ENCODE results near the gene GABBR1. TPM values are rescaled to one million over a fixed set of nuclear protein-coding genes. Genes with fewer than 3 reads are reported as not detected.
"Not testable (repeated sequence)": the region's sequence is repeated elsewhere in the genome, so short reads cannot be mapped to it uniquely, and the experiment has no call there.

Gene GABBR1
- 10 to 100 TPM; 48.4 to 53.0 TPM for total RNA-seq
- long read RNA-seq, donor 1, partial matches to known transcripts: 2 of 12 reads
- long read RNA-seq, donor 1, other reads (novel, unspliced or antisense): 6 of 12 reads
- long read RNA-seq, donor 2, transcript GABBR1-207 (4 exons, 1,252 nt): major isoform, 6 of 25 reads
- long read RNA-seq, donor 2, partial matches to known transcripts: 2 of 25 reads
- long read RNA-seq, donor 2, other reads (novel, unspliced or antisense): 17 of 25 reads

GRCh38 chr6:29632789-29633533, at the start of gene GABBR1:
Gene GABBR1 (minus strand): TSS chr6:29633183. CDS start chr6:29632385, 798 bp downstream.
- intact Hi-C loops (cut with DNase I): no loop called here
- peak; percentile 95 for DNase-seq (ENCODE audit: low spot score)

GRCh38 chr6:29681811-29682210, 48.8 kb upstream of the GABBR1 start:
- intact Hi-C loops (cut with DNase I): no loop called here
- DNase-seq (ENCODE audit: low spot score): no peak

GRCh38 chr6:29680904-29681303, 47.9 kb upstream of the GABBR1 start, which contains the start of gene ZFP57:
Gene ZFP57 (minus strand): TSS chr6:29681152. CDS start chr6:29677003, 4,149 bp downstream.
- DNase-seq (ENCODE audit: low spot score): no peak
- intact Hi-C loops (cut with DNase I): no loop called here

DNA sequence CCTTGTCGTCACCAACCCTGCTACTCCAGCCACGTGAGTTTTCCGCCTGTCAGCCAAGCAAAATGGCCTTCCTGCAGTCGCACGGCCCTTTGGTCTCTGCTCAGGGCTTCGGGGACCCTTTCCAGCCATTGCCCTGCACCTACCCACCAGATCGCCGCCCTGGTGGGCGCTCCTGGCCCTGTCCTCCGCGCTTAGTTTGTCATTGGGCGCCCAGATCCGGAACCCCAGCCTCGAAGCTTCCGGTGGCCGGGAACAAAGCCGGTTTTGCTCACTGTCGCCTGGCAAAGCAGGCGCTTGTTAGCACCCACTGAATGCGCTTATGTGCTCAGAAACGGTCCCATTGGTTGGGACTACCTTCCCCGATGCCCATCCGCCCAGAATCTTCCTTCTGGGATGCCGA, 47.4 kb upstream of the GABBR1 start:
- no peak for DNase-seq (ENCODE audit: low spot score)
- intact Hi-C loops (cut with DNase I): no loop called here

DNA sequence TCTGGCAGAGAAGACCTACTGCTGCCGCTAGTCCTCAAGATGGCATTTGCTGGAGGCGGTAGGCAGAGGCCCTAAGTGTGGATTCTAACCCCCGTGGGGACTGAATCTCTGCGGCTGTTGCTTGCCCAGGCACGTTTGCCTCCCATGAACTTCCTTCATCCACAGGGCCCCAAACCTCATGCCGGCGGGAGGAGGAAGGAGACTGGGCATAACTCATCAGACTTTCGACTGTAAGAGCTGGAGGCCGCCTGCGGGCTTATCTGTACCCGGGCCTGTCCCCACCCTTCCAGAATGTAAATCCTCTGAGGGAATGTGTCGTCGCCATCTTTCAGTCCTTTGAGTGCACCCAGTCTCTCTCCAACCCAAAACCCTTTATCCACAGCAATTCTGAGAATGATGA, 47.0 kb upstream of the GABBR1 start:
- intact Hi-C loops (cut with DNase I): no loop called here
- DNase-seq (ENCODE audit: low spot score): no peak

GRCh38 chr6:29678114-29678513, 45.1 kb upstream of the GABBR1 start:
- intact Hi-C loops (cut with DNase I): no loop called here
- DNase-seq (ENCODE audit: low spot score): no peak

GRCh38 chr6:29676981-29677601, 44.1 kb upstream of the GABBR1 start:
- intact Hi-C loops (cut with DNase I): no loop called here
- no peak for DNase-seq (ENCODE audit: low spot score)

DNA sequence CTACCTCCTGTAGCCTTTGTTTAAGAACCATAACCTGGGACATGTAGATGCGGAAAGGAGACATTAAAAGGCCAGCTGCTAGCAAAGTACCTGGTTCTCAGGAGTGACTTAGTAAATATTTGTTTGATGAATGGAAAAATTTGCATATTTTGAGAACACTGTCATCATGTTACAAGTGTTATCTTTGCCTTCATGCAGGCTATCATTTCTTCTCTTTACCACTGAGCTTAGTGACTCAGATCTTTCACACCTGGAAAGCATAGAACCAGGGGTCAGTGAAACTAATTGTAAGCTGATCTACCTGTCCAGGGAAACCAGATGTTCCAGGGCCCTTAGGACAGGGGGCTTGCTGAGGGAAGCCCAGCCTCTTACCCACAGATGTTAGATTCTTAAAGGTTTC, 42.6 kb upstream of the GABBR1 start:
- intact Hi-C loops (cut with DNase I): no loop called here
- no peak for DNase-seq (ENCODE audit: low spot score)

DNA sequence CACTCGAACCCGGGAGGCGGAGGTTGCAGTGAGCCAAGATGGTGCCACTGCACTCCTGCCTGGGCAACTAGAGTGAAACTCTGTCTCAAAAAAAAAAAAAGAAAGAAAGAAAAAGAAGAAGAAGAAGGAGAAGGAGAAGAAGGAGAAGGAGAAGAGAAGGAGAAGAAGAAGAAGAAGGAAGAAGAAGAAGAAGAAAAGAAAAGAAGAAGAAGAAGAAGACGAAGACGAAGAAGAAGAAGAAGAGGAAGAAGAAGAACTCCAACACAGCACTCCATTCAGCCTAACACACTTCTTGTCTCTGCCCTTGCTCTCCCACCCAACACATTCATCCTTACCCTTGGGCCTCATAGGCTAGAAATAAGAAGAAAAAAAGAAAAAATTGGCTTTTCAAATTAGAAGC, 41.0 kb upstream of the GABBR1 start:
- DNase-seq (ENCODE audit: low spot score): no peak
- intact Hi-C loops (cut with DNase I): no loop called here

DNA sequence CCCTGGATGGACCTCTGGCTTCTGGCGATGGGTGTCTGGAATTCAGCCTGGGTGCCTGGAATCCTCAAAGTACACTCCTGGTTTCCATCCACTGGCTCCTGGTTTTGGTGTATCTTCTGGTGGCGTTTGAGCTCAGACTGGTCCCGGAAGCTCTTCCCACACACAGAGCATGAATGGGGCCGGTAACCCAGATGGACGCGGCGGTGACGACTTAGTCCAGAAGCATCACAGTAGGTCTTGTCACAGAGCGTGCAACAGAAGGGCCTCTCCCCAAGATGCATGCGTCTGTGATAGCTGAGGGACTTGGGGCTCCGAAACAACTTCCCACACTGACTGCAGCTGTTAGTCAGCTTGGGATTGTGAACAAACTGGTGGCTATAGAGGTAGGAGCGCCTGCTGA, 40.2 kb upstream of the GABBR1 start:
- DNase-seq (ENCODE audit: low spot score): no peak
- intact Hi-C loops (cut with DNase I): no loop called here

DNA sequence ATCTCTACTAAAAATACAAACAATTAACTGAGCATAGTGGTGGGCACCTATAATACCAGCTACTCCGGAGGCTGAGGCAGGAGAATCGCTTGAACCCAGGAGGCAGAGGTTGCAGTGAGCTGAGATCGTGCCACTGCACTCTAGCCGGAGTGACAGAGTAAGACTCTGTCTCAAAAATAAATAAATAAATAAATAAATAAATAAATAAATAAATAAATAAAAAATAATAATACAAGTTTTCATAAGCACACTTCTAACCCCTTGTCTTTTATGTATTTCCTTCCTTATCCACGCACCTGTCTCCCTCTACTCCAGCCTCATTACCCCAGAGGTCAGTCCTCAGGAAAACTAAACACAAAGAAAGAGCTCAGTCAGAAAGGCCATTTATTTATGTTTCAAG, 39.1 kb upstream of the GABBR1 start:
- intact Hi-C loops (cut with DNase I); DNase-seq (ENCODE audit: low spot score): not testable (repeated sequence)

- DNase-seq (ENCODE audit: low spot score): no peak
- intact Hi-C loops (cut with DNase I): no loop called here
These were observed 38.0 kb upstream of the GABBR1 start for GRCh38 chr6:29671026-29671425.

GRCh38 chr6:29667158-29667557, 34.2 kb upstream of the GABBR1 start:
- intact Hi-C loops (cut with DNase I): no loop called here
- no peak for DNase-seq (ENCODE audit: low spot score)

GRCh38 chr6:29666826-29667130, 33.8 kb upstream of the GABBR1 start:
- intact Hi-C loops (cut with DNase I): no loop called here

DNA sequence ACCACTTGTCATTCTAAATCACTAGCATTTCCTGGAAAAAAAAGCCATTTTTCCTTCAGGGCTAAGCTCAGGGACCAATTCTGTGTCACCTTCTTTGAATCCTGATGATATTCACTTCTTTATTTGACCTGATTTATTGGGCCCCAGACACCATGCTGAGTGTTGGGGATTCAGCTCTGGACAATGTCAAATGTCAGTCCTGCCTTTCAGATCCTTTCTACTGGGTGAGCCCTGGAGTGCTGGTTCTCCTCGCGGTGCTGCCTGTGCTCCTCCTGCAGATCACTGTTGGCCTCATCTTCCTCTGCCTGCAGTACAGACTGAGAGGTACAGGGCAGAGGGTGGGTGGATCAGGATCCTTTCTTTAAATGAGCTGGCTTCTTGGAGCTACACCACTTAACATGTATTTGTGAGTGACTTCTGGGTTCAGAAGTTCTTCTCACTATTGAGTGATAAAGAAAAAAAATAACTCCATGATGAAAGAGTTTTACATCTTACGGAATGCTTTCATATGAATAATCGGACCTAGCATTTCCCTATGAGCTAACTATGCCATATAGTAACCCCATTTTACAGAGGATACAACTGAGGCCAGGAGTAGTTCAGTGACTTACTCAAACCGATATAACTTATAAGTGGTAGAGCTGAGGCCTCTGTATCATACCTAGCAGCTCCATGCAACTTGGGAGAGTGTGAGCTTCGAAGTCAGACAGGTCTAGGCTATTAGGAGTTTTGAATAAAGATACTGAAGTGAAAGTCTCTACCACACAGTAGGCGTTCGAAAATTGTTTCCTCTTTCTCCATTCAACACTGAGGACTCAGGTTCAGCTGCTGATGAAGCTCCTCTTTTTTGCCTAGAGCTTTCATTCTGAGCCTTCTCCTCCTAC, 33.2 kb upstream of the GABBR1 start:
- no peak for DNase-seq (ENCODE audit: low spot score)
- intact Hi-C loops (cut with DNase I): no loop called here

More at GRCh38 chr6:29666826-29667130, 33.8 kb upstream of the GABBR1 start:
- DNase-seq (ENCODE audit: low spot score): no peak

DNA sequence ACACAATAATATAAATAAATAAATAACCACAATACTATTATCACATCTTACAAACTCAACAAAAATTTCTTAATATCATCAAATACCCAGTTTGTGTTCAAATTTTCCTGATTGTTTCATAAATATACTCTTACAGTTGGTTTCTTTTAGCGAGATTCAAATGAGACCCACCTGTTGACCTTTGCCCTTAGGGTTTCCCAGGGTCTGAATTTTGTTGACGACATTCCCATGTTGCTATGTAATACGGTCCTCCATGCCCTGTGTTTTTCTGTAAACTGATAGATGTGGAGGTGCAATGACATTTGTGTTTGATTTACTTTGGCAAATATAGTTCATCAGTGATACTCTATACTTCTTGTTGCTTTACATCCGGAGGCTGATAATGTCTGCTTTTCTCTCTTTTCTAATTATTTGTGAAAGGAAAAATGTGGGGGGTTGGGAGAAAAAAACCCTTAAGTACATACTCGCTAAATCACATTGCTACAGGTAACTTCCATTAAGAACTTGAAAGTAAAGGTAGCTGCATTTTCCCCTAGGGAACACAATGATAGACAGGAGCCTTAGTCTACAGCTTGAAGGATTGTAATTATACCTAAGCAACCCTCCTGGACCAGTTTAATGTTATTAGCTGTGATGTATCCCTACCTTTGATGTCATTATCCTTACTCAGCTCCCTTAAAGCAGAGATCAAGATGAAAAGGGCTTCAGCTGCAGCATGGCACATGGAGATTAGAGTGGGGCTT, 30.5 kb upstream of the GABBR1 start:
- no peak for DNase-seq (ENCODE audit: low spot score)
- intact Hi-C loops (cut with DNase I): no loop called here

- intact Hi-C loops (cut with DNase I); DNase-seq (ENCODE audit: low spot score): not testable (repeated sequence)
These were observed 28.6 kb upstream of the GABBR1 start for GRCh38 chr6:29661502-29662141.

DNA sequence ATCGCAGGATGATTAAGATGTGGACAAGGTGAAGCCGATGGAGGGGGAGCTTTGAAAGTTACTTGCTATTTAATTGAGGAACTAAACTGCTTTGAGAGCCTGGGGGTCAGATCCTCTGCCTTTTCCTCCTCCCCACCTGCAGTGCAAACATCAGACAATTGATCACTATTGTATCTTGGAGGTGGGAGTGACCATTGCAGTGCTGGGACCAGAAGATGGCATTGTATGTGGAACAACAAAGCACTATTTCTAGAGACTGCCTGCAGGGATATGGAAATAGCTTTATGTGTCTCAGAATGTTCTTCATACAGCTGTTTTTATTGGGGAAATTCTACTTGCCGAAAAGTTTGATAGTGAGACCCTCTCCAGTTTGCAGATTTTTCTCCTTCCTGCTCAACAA, 28.1 kb upstream of the GABBR1 start:
- DNase-seq (ENCODE audit: low spot score): no peak

GRCh38 chr6:29656798-29657197, 23.8 kb upstream of the GABBR1 start, which contains the start of gene MOG:
Gene MOG (plus strand): TSS chr6:29657092. CDS start chr6:29657210, 118 bp downstream.
- intact Hi-C loops (cut with DNase I): no loop called here
- no peak for DNase-seq (ENCODE audit: low spot score)

More for the DNA sequence above, 28.1 kb upstream of the GABBR1 start:
- intact Hi-C loops (cut with DNase I): no loop called here

Measured in posterior vena cava (tissue), 2 donors.